Muscle of back (tissue), 13 donors: ENCODE measurements around the gene PJA2. TPM values are rescaled to one million over a fixed set of nuclear protein-coding genes. Genes with fewer than 3 reads are reported as not detected.
A peak's percentile ranks its signal among the peaks of the same experiment; 100 is the strongest.
"Not testable (repeated sequence)": the region's sequence is repeated elsewhere in the genome, so short reads cannot be mapped to it uniquely, and the experiment has no call there.

ENCODE experiments used
- DNase-seq, 3 donors: peaks; one replicate each; pipeline versions ENCODE4 v3.0.0 to v3.0.0-alpha.2; 2013
- long read RNA-seq, 9 donors: transcript quantifications; one replicate each; lab custom pipeline, GENCODE V29; 2026
- polyA plus RNA-seq, 10 donors: library from polyadenylated mRNA; unstranded; fragments of 120-200 nt; gene quantifications; one replicate each; pipeline ENCODE4 v1.2.1, GENCODE V29; 2013; ENCODE audit not compliant: insufficient read length in 10 of 10

PJA2 gene
- polyA plus RNA-seq, result 100 to 1,000 TPM; 110 to 168 (median 131) TPM
- long read RNA-seq, donor 1, full-length matches to known transcripts, result 26 of 81 reads
- long read RNA-seq, donor 1, partial matches to known transcripts, result 55 of 81 reads
- long read RNA-seq, donor 1, other reads (novel, unspliced or antisense), result 0 of 81 reads
- long read RNA-seq, donor 2, full-length matches to known transcripts, result 17 of 50 reads
- long read RNA-seq, donor 2, partial matches to known transcripts, result 33 of 50 reads
- long read RNA-seq, donor 2, other reads (novel, unspliced or antisense), result 0 of 50 reads
- long read RNA-seq, donor 3, result 0 reads
- long read RNA-seq, donor 4, full-length matches to known transcripts, result 17 of 40 reads
- long read RNA-seq, donor 4, partial matches to known transcripts, result 23 of 40 reads
- long read RNA-seq, donor 4, other reads (novel, unspliced or antisense), result 0 of 40 reads
- long read RNA-seq, donor 5, full-length matches to known transcripts, result 22 of 41 reads
- long read RNA-seq, donor 5, partial matches to known transcripts, result 19 of 41 reads
- long read RNA-seq, donor 5, other reads (novel, unspliced or antisense), result 0 of 41 reads
- long read RNA-seq, donor 6, full-length matches to known transcripts, result 17 of 69 reads
- long read RNA-seq, donor 6, partial matches to known transcripts, result 52 of 69 reads
- long read RNA-seq, donor 6, other reads (novel, unspliced or antisense), result 0 of 69 reads
- long read RNA-seq, donor 7, full-length matches to known transcripts, result 21 of 72 reads
- long read RNA-seq, donor 7, partial matches to known transcripts, result 51 of 72 reads
- long read RNA-seq, donor 7, other reads (novel, unspliced or antisense), result 0 of 72 reads
- long read RNA-seq, donor 8, full-length matches to known transcripts, result 6 of 34 reads
- long read RNA-seq, donor 8, partial matches to known transcripts, result 28 of 34 reads
- long read RNA-seq, donor 8, other reads (novel, unspliced or antisense), result 0 of 34 reads
- long read RNA-seq, donor 9, full-length matches to known transcripts, result 5 of 5 reads
- long read RNA-seq, donor 9, partial matches to known transcripts, result 0 of 5 reads
- long read RNA-seq, donor 9, other reads (novel, unspliced or antisense), result 0 of 5 reads

GRCh38 chr5:109409844-109410388, at the start of gene PJA2:
PJA2 (minus strand) TSS chr5:109409974; CDS start chr5:109383433, 26,541 bp downstream.
- DNase-seq, result peak; percentile 100

- DNase-seq, result peak; percentile 68 to 88 (median 87)
These were observed 45.9 kb upstream of the PJA2 start for GRCh38 chr5:109455598-109456096.

- DNase-seq, result peak; percentile 30 to 73 (median 48)
These were observed 45.1 kb upstream of the PJA2 start for GRCh38 chr5:109454731-109455505.

- no peak for DNase-seq
These were observed 43.5 kb upstream of the PJA2 start for GRCh38 chr5:109453251-109453650.

GRCh38 chr5:109452661-109453060, 42.9 kb upstream of the PJA2 start:
- no peak for DNase-seq

GRCh38 chr5:109451146-109451545, 41.4 kb upstream of the PJA2 start:
- peak in 1 of 3 donors; percentile 22 for DNase-seq

- no peak for DNase-seq
These were observed 40.5 kb upstream of the PJA2 start for GRCh38 chr5:109450129-109450877.

GRCh38 chr5:109448838-109449237, 39.1 kb upstream of the PJA2 start:
- DNase-seq, result no peak

GRCh38 chr5:109439590-109439989, 29.8 kb upstream of the PJA2 start:
- DNase-seq, result no peak

- no peak for DNase-seq
These were observed 16.3 kb upstream of the PJA2 start for GRCh38 chr5:109426075-109426474.

GRCh38 chr5:109425521-109425920, 15.7 kb upstream of the PJA2 start:
- not testable (repeated sequence) for DNase-seq

GRCh38 chr5:109421956-109422355, 12.2 kb upstream of the PJA2 start:
- no peak for DNase-seq

GRCh38 chr5:109418712-109419352, 9.1 kb upstream of the PJA2 start:
- no peak for DNase-seq

GRCh38 chr5:109416882-109417281, 7.1 kb upstream of the PJA2 start:
- DNase-seq, result no peak

GRCh38 chr5:109413921-109414461, 4.2 kb upstream of the PJA2 start:
- not testable (repeated sequence) for DNase-seq

- no peak for DNase-seq
These were observed 3.7 kb upstream of the PJA2 start for GRCh38 chr5:109413458-109413857.

GRCh38 chr5:109412981-109413402, 3.2 kb upstream of the PJA2 start:
- DNase-seq, result no peak

- DNase-seq, result peak in 2 of 3 donors; percentile 49 to 84
These were observed 1.9 kb upstream of the PJA2 start for GRCh38 chr5:109411627-109412026.

- DNase-seq, result no peak
These were observed 1.4 kb upstream of the PJA2 start for GRCh38 chr5:109411149-109411514.
